GM21526 (cell line): ENCODE results near the gene S100Z.
"Not testable (repeated sequence)": the region's sequence is repeated elsewhere in the genome, so short reads cannot be mapped to it uniquely, and the experiment has no call there.

ENCODE experiments used
- ATAC-seq: cut with Tn5 transposase; IDR thresholded peaks from one replicate; pipeline ENCODE4 v1.9.1; 2021; ENCODE audit warnings: moderate library complexity; ENCODE audit not compliant: unreplicated experiment, low FRiP score

S100Z gene

DNA sequence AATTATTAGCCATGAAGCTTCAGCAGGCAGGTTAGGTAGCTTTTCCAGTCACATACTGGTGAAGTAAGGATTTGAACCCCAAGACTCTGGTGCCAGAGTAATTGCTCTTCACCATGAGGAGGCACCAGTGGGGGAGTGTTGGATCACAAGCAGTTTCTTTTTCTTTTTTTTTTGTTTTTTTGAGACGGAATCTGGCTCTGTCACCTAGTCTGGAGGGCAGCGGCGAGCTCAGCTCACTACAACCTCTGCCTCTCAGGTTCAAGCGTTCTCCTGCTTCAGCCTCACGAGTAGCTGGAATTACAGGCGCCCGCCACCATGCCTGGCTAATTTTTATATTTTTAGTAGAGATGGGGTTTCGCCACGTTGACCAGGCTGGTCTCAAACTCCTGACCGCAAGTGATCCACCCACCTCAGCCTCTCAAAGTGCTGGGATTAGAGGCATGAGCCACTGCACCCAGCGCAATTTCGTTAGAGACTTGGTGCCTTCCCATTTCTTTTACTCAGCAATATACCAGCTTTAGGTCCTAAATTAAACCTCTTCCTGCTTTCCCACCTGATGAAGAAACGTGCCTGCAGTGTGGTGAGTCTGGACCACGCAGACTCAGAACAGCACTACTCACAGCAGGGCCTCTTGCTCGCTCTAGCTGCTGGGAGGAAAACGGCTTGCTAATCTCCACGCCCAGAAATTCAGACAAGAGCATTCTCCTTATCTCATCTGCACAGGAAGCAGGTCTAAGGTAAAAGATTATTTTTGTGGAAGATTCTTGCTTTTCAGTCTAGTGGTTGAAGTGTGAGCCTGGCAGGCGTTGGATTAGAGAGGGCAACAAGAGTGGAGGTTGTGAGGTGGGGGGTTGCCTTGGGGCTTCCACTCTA lies at the start of gene S100Z:
Gene S100Z, plus strand, starts transcription at position 596 of the 873 bp plus-strand sequence. CDS start 25,346 bp downstream, outside the sequence.
- no peak for ATAC-seq

DNA sequence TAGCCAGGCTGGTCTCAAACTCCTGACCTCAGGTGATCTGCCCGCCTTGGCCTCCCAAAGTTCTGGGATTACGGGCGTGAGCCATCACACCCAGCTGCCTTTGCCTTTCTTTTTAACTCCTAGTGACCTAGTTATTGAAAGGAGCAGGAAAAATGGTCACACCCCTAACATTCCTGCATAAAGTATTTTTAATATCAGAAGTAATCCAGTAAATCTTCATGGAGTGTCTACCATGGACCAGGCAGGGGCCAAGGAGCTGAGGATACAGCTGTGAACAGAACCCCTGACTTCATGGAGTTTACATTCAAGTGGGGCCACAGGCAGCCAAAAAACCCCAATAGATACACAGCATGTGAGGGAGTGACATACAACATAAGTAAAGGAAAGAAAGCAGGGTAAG lies 49.2 kb upstream of the S100Z start:
- ATAC-seq, result no peak

DNA sequence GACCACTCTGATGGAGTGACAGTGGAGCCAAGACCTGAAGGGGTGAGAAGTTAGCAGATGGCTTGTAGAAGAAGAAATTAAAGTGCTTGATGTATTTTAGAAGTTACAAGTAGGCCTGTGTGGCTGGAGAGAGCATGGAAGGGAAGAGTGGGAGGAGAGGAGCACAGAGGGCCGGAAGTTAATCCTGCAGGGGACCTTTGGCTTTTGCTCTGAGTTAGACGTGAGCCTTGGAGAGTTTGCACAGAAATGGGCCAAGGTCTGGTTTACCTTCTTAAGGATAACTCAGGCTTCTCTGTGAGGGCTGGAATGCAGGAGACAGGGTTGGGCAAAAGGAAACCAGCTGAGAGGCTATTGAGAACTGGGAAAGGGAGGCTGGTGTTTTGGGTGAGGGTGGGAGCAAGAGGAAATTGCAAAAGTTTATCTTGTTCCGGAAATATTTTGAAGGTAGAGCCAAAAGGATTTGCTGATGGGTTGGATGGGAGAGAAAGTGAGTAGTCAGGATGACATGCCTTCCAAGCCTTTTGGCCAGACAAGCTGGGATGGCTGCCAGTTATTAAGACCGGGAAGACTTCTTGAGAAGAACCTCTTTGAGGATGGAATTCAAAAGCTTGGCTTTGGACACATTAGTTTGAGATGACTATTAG lies 48.5 kb upstream of the S100Z start:
- no peak for ATAC-seq

DNA sequence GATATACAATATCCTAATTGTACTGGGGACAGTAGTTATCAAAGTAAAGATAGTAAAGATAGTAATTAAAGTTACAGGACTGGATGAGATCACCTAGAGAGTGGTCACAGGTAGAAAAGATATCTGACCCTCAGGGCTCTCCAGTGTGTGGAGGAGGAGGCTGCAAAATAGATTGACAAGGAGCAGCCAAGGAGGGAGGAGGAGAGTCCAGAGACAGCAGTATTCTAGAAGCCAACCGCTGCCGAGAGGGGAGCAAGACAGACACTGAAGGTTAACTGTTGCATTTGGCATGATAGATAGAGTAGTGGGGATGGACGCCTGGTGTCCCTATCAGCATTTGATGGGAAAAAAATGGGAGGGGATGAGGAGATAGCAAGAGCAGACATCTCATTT lies 48.0 kb upstream of the S100Z start:
- no peak for ATAC-seq

DNA sequence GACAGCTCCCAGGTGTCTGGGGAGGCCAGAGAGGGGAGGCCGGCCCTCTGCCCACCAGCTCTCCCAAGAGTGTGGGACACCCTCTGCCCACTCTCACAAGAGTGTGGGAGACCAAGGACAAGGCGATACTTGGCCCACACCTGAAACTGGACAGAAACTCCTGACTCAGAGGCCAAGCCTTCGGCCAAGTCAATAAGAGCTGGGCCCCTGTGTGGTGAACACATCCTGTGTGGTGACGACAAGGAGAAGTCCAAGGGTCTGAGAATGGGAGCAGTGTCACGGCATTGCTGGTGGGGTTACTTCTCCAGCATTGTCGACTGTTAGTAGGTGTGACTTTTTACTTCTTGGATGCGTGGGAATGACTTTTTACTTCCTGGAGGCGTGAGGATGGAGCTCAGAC lies 45.5 kb upstream of the S100Z start:
- no peak for ATAC-seq

DNA sequence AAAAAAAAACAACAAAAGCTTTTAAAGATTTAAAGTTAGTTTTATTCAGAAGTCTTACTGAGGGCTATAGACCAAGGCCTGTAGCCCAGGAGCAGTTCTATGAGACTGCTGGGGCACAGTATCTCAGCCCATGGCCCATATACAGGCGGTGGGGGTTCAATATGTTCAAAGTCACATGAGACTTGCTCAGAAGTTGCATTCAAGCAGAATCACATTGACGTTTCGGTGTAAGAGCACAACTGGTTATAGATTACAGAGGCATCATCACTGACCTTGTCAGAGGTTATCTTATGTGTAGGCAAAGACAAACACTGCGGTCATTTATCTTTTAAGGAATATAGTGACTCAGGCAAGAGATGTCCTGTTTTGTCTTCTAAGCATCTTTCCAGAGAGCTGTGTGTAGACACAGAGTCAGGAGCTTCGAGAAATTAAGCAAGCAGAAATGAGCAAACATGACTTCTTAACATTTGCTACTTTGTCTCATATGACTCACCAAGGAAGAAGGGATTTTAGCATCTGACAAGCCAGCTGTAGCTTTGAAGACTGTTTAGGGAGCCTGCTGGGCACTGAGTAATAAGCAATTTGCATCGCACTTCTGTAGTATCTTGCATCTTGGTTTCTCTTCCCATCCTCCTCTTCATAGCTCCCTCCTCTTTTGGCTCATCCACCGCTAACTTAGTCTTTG lies 43.9 kb upstream of the S100Z start:
- ATAC-seq, result no peak

DNA sequence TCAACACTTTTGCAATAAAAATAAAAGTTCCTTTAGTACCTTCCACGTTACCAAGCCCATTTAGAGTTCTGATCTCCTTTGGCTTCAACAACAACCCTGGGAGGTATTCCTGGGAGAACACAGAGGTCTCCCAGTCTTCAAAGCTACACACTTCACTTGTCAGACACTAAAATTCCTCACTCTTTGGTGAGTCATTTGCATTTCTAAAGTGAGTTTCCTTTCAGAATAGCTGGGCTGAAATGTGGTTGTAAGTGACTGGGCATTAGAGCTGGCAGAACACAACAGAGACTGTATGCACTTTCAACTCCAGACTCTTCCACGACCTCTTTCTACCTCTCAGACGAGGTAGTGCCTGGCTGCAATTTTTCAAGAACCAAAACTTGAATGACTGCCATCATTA lies 42.5 kb upstream of the S100Z start:
- ATAC-seq, result no peak

DNA sequence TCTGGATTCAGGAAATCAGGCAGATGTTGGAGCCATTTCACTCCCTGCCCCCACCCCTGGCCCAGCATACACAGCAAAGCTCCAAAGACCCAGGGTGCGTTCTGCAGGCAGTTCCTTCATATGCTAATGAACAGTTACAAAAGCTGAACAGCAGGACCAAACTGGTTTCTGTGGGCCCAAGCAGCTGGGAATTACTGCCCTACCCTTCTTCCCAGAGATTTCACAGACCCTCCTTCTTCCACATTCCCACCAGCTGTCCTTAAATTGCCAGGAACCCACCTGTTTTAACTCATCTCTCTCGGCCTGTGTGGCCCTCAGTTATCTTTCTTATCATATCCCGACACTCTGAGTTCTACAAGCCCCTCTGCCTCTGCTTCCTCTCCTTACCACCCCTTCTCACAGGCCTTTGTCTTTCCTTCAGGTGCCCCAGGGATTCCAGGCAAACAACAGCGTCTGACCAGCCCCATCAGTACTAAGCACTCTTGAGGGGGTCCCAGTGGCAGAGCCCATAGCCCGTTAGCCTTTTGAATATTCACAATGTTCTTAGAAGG lies 41.6 kb upstream of the S100Z start:
- ATAC-seq, result no peak

DNA sequence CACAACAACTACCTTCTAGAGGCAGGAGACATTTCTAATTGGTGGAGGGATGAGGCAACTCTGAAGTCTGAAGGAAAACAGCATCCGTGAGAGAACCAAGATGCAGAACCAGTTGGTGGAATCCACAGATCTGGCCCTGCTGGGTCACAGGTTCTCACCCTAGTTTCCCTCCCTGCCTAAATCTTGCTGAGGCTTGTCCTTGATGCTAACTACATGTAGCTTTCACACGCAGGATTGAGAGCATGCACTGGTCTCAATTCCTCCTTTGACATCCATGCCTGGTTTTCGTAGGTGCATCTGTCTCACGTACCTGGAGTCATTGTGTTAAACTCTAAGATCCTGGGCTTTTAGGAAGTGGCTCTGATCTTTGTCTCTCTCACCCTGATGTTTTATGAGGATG lies 40.7 kb upstream of the S100Z start:
- ATAC-seq, result no peak

DNA sequence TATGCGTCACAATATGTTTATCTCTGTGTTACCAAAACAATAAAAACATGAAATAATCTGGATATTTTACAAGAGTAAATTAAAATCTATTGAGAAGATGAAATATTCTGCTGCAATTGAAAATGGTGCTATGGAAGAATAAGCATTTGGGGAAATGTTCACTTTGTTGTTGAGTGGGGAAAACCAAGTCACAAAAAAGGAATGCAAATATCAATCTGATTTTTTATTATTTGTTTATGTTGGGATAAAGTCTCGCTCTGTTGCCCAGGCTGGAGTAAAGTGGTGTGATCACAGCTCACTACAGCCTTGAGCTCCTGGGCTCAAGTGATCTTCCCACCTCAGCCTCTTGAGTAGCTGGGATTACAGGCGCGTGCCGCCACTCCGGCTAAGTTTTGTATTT lies 39.6 kb upstream of the S100Z start:
- ATAC-seq, result no peak

DNA sequence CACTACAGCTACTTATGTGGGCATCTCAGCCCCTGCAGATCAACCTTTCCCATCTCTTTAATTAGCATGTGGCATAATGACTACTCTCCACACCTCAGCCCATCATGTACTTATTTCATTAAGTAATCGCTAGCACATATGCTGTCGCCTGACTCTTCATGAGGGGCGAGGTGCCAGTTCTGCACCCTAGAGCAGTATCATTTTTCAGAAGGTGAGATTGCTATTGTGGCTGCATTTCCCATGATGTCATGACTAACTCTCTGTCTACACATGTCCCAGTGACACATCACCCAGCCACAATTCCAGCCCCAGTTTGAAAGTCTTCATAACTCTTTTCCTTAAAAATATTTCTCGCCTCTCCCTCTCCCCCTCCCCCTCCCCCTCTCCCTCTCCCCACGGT lies 38.6 kb upstream of the S100Z start:
- no peak for ATAC-seq

DNA sequence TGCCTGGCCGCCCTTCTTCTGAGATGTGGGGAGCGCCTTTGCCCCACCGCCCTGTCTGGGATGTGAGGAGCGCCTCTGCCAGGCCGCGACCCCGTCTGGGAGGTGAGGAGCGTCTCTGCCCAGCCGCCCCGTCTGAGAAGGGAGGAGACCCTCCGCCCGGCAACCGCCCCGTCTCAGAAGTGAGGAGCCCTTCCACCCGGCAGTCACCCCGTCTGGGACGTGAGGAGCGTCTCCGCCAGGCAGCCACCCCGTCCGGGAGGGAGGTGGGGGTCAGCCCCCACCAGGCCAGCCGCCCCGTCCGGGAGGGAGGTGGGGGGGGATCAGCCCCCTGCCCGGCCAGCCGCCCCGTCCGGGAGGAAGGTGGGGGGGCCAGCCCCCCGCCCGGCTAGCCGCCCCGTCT lies 37.6 kb upstream of the S100Z start:
- ATAC-seq, result not testable (repeated sequence)

DNA sequence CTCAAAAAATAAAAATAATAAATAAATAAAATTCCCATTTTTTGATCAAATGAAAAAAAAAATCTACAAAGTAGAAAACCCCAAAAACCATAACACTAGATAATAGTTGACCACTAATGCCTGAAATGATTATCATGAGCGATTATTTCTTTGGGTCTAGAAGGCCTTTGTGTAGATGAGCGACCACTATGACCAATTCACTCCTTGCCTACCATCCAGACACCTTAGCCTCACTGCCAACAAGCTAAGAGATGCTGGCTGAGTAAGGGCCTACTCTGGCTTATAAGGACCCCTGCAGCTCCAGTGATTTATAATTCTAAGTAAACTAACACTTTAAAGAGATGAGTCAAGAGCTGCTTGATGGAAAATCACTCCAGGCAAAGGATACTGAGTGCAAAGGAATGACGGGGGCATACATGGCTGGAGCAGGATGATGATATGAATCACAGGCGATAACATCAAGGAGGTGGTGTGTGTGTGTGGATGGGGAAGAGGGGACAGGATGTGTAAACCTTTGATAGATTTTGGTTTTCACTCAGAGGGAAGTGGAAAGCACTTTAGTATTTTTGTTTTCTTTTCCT lies 35.7 kb upstream of the S100Z start:
- no peak for ATAC-seq

DNA sequence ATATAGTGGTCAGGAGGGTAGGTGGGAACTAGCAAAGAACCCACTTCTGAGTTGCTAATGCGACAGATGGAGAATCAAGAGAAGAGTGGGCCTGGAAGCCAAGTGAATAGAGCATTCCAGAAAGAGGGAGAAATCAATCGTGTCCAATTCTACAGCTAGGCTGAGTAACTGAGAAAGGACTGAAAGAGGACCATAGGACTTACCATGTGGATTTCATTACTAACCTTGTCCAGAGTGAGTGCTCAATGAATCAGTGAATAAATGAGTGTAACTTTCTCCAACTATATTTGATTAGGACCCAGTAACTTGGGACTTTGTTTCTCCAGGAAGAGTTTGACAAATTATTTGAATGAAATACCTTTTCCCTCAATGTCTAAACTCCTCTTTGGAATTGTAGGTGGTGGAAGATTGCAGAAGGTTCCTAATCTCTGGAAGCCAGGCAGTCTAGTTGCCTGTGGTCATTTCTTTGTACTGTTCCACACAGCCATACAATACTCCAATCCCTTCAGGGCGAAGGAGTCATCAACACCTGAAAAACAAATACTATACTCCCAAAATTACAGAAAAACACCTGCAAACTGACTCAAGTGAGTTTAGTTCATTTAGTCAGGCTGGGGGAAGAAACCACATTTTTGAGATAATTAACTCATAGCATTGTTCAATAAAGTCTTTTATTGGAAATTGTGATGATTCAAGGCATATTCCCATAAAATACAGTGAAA lies 33.5 kb upstream of the S100Z start:
- ATAC-seq, result no peak

DNA sequence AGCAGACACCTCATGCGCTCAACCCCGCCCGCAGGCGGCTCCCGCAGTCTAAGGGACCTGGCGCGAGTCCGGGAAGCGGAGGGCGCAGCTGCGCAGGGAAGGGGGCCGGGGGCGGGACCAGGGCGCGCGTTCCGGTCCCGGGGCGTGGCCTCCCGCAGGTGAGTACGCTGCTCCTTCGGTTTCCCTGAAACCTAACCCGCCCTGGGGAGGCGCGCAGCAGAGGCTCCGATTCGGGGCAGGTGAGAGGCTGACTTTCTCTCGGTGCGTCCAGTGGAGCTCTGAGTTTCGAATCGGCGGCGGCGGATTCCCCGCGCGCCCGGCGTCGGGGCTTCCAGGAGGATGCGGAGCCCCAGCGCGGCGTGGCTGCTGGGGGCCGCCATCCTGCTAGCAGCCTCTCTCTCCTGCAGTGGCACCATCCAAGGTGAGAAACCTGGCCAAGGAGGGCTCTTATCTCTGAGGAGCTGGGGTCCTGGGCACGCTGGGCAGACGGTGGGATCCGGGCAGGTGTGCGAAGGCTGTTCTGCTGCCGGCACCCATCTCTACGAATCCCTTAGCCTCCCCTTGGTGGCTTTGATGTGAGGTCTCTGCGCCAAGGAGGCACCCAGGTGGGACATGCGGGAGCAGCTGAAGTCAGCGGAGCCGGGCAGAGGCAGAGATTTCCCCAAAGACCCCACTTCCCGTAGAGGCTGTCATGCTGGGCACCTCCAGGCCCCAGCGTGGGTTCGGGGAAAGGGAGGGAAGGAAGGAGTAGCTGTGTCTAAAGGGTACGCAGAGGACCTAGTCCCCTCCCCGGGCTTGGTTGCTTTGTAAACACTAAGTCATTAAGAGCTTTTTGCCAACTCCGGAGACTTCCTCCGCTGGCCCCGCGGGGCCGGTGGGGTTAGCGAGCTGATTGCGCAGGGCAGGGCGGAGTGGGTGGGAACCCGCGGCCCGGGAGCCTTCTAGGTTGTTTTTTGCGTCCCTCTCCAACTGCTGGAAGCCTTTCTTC lies 30.7 kb upstream of the S100Z start, which contains the start of gene F2RL1:
Gene F2RL1, plus strand, starts transcription at position 187 of the 988 bp plus-strand sequence. Its CDS starts 153 bp downstream, at position 340.
- no peak for ATAC-seq

DNA sequence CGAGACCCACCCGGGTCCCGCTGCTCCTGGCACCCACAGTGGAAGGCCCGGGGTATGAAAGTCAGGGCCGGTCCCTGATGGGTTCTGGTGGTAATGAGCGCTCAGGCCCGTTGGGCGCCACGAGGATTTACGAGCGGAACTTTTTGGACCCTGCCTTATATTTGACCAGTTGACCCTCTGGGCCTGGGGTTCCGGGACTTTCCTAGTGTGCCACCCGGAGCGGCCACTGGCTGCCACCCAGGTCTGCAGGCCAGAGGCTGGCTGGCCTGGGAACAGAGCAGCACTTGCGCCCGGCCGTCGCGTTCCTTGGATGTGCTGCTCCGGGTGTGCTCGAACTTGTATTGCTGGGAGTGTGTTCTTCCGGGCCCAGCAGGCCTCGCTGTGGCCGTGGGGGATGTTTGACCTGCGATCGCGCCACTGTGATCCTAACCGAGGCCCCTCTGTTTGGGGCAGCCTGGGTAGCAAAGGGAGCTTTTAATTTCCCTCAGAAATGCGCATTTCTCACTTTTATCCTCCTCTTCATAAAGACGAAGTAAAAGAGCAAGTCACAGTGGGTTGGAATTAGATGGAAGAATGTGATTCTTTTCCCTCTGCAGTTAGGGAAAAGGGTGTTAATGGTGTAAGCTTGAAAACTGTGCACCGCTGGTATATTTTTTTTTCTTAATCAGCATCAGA lies 29.8 kb upstream of the S100Z start:
- ATAC-seq, result no peak

DNA sequence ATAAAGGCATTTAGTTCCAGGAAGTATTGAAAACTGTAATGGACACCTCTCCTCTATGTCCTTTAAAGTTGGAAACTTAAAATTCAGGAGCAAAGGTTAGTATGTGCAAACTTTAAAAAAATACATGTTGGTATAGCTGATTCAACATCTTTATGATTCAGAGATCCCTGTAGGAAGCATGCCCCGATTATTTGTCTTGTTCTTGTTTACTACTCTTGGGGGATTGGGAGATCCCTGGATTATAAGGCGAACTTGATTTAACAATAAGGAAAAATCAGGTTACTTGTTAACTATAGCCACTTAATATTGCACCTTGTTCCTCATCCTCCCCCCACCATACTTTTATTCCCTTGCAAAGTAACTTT lies 29.3 kb upstream of the S100Z start:
- ATAC-seq, result no peak

DNA sequence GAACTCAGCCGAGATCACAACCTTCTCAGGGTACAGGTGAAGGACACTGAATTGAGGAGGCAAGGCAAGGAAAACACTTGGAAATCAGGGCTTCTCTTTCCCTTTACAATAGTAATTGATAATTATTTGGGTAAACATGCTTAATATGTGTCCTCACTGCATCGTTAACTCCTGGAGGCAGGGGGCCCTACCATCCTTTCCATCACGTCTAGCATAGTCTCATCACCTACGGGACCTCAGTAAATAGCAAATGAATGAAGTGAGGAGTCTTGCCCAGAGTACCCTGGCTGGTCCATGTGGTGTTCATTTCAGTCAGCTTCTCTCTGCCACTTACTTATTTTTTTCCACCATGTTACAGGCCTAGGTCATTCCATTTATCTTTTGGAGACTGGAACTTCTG lies 28.7 kb upstream of the S100Z start:
- ATAC-seq, result no peak
